Mucosa of descending colon (tissue), 3 donors: Measurements from ENCODE around the gene SPOUT1. TPM values are rescaled to one million over a fixed set of nuclear protein-coding genes. Genes with fewer than 3 reads are reported as not detected.

Experiments used
- ATAC-seq: fragments of 200-7000 bp; cut with Tn5 transposase; one replicate; pipeline ENCODE4 v1.9.1; 2020; ENCODE audit warnings: mild to moderate bottlenecking, moderate library complexity
- DNase-seq, 3 donors: peaks; one replicate each; pipeline ENCODE4 v3.0.0-alpha.2; 2020
- H3K36me3 ChIP-seq: fragments of 200-600 bp; one replicate; pipeline ENCODE4 v1.8.0; 2021; ENCODE audit warnings: low read depth, mild to moderate bottlenecking
- H3K4me1 ChIP-seq: fragments of 200-600 bp; one replicate; pipeline ENCODE4 v1.8.0; 2021; ENCODE audit warnings: low read depth, mild to moderate bottlenecking
- H3K4me3 ChIP-seq: fragments of 200-600 bp; one replicate; pipeline ENCODE4 v1.8.0; 2021; ENCODE audit warnings: mild to moderate bottlenecking
- H3K9me3 ChIP-seq: fragments of 200-600 bp; one replicate; pipeline ENCODE4 v1.8.0; 2021; ENCODE audit warnings: mild to moderate bottlenecking
- intact Hi-C, 2 donors: fragments of 100-400 bp; cut with DNase I in 1 of 2; cut with micrococcal nuclease in 1 of 2; formaldehyde crosslinking; loops; one replicate each; pipeline versions ENCODE4 v1.11.0 to v1.11.1; 2022; cut with DNase I, micrococcal nuclease
- total RNA-seq, 3 donors: library from RNA; stranded (reverse); fragmentation: NEBNext Ultra II Directional in 2 of 3; extraction: Animal tissue kit (Norgen Biotek cat#: 25700) in 2 of 3; gene quantifications; one replicate each; pipeline versions ENCODE4 v1.2.1 to v1.2.4, GENCODE V29; 2021 to 2023
- TF ChIP-seq, protein P1 (sequence below): fragments of 200-600 bp; IDR thresholded peaks from one replicate; pipeline ENCODE4 v1.8.0; 2022; ENCODE audit warnings: antibody characterized with exemption, mild to moderate bottlenecking
- donor health status: DM: no; HTN: no; CAD: no; lungs with moderate emphysema.
- donor health status: DM: no; HTN: no; CAD: no.
- donor health status: DM: no; HTN: yes; CAD: no.

The SPOUT1 gene
- total RNA-seq, 3 donors from 2014 or later: 31.6 to 35.5 (median 31.7) TPM

DNA sequence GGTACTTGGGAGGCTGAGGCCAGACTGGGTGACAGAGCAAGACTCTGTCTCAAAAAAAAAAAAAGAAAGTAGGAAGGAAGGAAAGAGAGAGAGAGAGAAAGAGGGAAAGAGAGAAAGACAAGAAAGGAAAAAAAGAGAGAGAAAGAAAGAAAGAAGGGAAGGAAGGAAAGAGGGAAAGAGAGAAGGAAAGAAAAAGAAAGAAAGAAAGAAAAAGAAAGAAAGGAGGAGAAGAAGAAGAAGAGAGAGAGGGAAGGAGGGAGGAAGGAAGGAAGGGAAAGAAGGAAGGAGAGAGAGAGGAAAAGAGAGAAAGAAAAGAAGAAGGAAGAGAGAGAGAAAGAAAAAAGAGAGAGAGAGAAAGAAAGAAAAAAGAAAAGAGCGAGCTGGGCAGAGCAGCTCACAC is 54.8 kb downstream of the SPOUT1 start:
- DNase-seq (no peak), ATAC-seq (no peak)
- intact Hi-C loops: no loop called here
- TF ChIP-seq, protein P1, sequence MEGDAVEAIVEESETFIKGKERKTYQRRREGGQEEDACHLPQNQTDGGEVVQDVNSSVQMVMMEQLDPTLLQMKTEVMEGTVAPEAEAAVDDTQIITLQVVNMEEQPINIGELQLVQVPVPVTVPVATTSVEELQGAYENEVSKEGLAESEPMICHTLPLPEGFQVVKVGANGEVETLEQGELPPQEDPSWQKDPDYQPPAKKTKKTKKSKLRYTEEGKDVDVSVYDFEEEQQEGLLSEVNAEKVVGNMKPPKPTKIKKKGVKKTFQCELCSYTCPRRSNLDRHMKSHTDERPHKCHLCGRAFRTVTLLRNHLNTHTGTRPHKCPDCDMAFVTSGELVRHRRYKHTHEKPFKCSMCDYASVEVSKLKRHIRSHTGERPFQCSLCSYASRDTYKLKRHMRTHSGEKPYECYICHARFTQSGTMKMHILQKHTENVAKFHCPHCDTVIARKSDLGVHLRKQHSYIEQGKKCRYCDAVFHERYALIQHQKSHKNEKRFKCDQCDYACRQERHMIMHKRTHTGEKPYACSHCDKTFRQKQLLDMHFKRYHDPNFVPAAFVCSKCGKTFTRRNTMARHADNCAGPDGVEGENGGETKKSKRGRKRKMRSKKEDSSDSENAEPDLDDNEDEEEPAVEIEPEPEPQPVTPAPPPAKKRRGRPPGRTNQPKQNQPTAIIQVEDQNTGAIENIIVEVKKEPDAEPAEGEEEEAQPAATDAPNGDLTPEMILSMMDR: no peak
- H3K4me1 ChIP-seq: peaks cover 14% of the 10 kb centered on the region
- no peaks in the 10 kb centered on the region for H3K36me3 ChIP-seq
- H3K4me3 ChIP-seq: no peak overlapping the region
- peaks cover 5% of the 10 kb centered on the region for H3K9me3 ChIP-seq

DNA sequence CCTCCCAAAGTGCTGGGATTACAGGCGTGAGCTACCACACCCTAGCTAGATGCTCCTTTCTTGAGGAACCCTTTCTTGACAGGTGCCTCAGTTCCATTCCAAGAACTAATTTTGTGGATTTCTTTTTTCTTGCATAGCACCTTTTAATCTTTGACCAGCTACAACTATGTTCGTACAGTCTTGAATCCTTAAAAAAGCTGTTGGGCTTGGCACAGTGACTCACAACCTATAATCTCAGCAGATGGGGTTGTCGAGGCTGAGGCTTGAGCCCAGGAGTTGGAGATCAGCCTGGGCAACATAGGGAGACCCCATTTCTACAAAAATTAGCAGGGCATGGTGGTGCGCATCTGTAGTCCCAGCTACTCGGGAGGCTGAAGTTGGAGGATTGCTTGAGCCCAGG is 56.5 kb downstream of the SPOUT1 start:
- no peak for ATAC-seq
- intact Hi-C loops: no loop called here
- Histone ChIP-seq H3K9me3 (peaks cover 5% of the 10 kb centered on the region), H3K4me3 (no peak overlapping the region), H3K36me3 (no peaks in the 10 kb centered on the region), H3K4me1 (peaks cover 15% of the 10 kb centered on the region)
- no peak for DNase-seq
- TF ChIP-seq, protein P1: no peak

DNA sequence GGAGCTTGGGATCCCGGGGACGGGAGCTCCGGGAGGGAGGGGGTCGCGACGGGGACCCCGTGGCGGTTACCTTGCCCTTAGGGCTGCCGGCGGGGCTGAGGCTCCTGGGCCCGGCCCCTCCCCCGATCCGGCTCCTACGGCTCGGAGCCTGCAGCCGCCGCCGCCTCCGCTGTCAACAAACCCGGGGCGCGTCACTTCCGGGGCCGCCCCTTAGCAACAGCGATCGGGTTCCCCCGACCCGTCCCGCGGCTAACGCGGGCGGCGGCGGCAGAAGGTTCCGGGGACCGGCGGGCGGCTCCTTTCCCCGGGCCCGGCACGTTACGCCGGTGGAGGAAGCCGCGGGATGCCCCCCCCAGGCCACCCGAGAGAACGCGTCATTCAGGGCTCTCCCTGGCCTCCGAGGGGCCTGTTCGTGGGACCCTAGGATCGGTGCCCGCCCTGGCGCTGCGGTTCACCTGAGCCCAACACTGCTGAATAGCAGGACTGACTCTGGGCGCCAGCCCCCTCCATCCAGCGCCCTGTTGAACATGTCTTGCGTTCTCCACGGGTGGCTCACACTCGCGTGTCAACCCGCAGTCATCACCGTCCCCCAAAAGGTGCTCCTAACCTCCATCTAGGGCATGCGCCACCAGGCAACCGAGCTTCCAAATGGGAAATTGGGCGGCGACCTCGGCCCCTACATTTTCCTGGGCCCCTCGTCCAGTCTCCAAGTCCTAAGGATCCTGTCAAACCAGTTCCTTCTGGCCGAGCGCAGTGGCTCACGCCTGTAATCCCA is 57.7 kb downstream of the SPOUT1 start, which contains the start of gene ZER1:
TSS of gene ZER1 (minus strand) at position 183 of the 775 bp plus-strand sequence. CDS start 16,362 bp downstream, outside the sequence.
- Histone ChIP-seq H3K4me3 (peak within 1 kb of the TSS; percentile 66), H3K36me3 (no peaks in the 10 kb centered on the region), H3K4me1 (peaks cover 15% of the 10 kb centered on the region), H3K9me3 (peaks cover 5% of the 10 kb centered on the region)
- DNase-seq (peak; percentile 96), ATAC-seq (peak; percentile 98)
- intact Hi-C loops: no loop called here
- TF ChIP-seq, protein P1: no peak

DNA sequence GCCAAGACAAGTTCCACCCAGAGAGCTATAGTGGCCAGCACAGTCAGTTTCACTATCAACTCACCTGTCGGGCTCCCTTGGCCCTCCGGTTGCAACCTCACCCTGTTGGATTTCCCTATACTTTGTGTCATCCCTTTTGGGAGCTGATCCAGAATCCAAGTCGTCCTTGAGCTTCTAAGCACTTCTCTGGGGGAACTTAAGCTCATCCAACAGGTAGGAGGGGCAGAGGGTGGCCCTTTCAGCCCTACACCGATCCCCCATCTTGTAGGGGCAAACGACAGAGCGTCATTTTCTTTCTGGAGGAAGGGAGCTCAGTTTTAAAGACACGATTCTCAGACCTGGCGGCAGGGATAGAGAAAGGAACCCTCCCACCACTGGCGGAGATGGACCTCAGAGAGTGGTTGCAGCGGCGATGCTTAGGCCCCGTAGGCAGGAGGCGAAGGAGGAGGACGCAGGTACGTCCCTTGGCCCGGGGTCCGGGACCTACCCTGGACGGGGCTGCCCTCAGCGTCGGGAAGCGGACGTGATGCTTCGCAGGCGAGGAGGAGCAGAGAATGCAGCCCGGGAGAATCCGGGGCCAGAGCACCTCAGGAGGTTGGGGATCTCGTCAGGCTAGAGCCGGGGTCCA is 58.4 kb downstream of the SPOUT1 start:
- TF ChIP-seq, protein P1: no peak

GRCh38 chr9:128770286-128771030 is 59.1 kb downstream of the SPOUT1 start:
- TF ChIP-seq, protein P1: no peak
- no peaks in the 10 kb centered on the region for H3K9me3 ChIP-seq
- peaks cover 15% of the 10 kb centered on the region for H3K4me1 ChIP-seq
- H3K36me3 ChIP-seq: no peaks in the 10 kb centered on the region
- H3K4me3 ChIP-seq: peak overlapping the region; percentile 66
- intact Hi-C loops: no loop called here
- ATAC-seq: peak; percentile 31
- peak in 1 of 3 donors; percentile 25 for DNase-seq

More for the DNA sequence above, 58.4 kb downstream of the SPOUT1 start:
- Histone ChIP-seq H3K9me3 (peaks cover 5% of the 10 kb centered on the region), H3K36me3 (no peaks in the 10 kb centered on the region), H3K4me3 (peak overlapping the region; percentile 66), H3K4me1 (peaks cover 15% of the 10 kb centered on the region)
- intact Hi-C loops: no loop called here
- DNase-seq (peak in 2 of 3 donors; percentile 44 to 48), ATAC-seq (peak; percentile 63)

Other genes with a start within 250 kb of the SPOUT1 start
- gene DYNC2I2, start 172.9 kb downstream of the SPOUT1 start, total RNA-seq: 10 to 100 TPM; 36.7 to 46.3 (median 43.7) TPM
- gene SET, start 140.6 kb downstream of the SPOUT1 start, total RNA-seq: 100 to 1,000 TPM; 174 to 272 (median 212) TPM
- 1 to 10 TPM; 2.5 to 4.9 (median 3.8) TPM for gene PKN3, start 127.3 kb downstream of the SPOUT1 start, total RNA-seq
- 10 to 100 TPM; 33.0 to 89.5 (median 76.8) TPM for gene ZDHHC12, start 105.7 kb downstream of the SPOUT1 start, total RNA-seq
- 10 to 100 TPM; 54.7 to 71.3 (median 68.8) TPM for gene ZER1, start 57.9 kb downstream of the SPOUT1 start, total RNA-seq
- 10 to 100 TPM; 20.6 to 30.6 (median 25.9) TPM for gene TBC1D13, start 42.5 kb downstream of the SPOUT1 start, total RNA-seq
- gene ENDOG, start 11.3 kb downstream of the SPOUT1 start, total RNA-seq: 10 to 100 TPM; 30.2 to 56.1 (median 37.9) TPM
- 1 to 10 TPM; 1.9 to 6.4 (median 2.9) TPM for gene KYAT1, start 52.2 kb upstream of the SPOUT1 start, total RNA-seq
- gene LRRC8A, start 52.3 kb upstream of the SPOUT1 start, total RNA-seq: 10 to 100 TPM; 25.3 to 48.5 (median 25.4) TPM
- gene PHYHD1, start 91.2 kb upstream of the SPOUT1 start, total RNA-seq: 10 to 100 TPM in 1 of 3 donors, 1 to 10 TPM in 2; 2.2 to 19.0 (median 5.2) TPM
- 1 to 10 TPM; 8.7 to 9.9 (median 9.7) TPM for gene DOLK, start 117.8 kb upstream of the SPOUT1 start, total RNA-seq
- gene NUP188, start 117.9 kb upstream of the SPOUT1 start, total RNA-seq: 10 to 100 TPM; 24.4 to 36.7 (median 30.4) TPM
- gene SH3GLB2, start 198.5 kb upstream of the SPOUT1 start, total RNA-seq: 100 to 1,000 TPM; 107 to 158 (median 128) TPM
- 10 to 100 TPM; 56.2 to 89.4 (median 57.1) TPM for gene MIGA2, start 206.8 kb upstream of the SPOUT1 start, total RNA-seq